ENCODE data around the gene IL27RA.

Gene IL27RA

DNA sequence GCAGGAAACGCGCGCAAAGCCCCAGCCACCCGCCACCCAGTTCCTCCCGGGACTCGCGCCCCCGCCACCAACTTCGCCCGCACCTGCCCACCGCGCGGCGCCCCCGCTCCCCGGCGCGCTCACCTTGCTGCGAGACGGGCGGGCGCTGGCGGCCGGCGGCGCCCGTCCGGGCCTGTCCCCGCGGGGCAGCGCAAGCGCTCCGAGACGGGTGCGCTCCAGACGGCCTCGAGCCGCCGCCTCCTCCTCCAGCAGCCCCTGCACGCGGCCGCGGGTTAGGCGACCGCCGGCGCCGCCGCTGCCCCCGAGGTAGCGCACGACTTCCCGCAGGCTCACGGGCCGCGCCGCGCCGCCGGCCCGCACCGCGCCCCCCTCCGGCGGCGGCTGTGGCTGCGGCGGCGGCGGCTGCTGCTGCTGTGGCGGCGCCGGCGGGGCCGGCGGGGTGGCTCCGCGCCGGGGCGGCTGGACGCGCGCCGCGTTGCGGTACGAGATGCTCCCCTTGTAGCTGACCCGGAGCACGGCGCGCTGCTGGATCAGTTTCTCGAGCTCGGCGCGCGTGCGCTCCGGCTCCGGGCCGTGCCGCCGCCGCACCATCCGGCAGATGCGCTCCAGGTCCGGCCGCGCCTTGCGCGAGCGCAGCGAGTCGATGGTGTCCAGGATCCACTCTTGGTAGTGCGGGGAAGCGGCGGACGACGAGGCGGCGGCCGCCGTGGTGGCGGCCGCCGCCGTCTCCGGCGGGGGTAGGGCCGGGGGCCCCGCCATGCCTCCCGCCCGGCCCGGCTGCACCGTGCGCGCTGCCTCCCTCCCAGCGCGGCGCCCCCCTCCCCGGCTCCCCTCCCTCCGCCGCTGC, 58.3 kb downstream of the IL27RA start:
- DNase-seq = peak; percentile 25

DNA sequence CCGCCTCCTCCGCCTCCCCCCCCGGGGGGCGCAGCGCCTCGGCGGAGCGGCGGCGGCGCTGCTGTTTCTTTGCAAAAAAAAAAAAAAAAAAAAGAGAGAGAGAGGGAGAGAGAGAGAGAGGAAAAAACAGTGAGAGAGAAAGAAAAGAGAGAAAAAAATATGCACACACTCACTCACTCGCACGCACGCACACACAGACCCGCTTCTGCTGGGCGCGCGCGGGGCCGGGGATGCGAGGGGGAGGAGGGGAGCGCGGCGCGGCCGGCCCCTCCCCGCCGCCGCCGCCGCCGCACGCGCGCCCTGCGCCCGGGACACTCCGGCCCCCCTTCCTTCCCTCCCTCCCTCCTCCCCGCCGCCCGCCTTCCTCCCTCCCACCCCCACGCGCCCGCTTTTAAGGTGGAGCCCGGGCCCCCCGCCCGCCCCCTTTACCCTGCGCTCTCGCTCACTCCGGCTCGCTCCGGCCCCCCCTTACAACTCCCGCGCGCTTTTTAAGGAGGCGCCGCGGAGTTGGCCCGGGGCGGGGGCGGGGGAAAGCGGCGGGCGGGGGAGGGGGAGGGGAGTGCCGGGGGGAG, 59.0 kb downstream of the IL27RA start, which contains the start of gene SAMD1:
SAMD1 (minus strand) TSS at position 243 of the 572 bp plus-strand sequence.
- peak; percentile 85 for DNase-seq

DNA sequence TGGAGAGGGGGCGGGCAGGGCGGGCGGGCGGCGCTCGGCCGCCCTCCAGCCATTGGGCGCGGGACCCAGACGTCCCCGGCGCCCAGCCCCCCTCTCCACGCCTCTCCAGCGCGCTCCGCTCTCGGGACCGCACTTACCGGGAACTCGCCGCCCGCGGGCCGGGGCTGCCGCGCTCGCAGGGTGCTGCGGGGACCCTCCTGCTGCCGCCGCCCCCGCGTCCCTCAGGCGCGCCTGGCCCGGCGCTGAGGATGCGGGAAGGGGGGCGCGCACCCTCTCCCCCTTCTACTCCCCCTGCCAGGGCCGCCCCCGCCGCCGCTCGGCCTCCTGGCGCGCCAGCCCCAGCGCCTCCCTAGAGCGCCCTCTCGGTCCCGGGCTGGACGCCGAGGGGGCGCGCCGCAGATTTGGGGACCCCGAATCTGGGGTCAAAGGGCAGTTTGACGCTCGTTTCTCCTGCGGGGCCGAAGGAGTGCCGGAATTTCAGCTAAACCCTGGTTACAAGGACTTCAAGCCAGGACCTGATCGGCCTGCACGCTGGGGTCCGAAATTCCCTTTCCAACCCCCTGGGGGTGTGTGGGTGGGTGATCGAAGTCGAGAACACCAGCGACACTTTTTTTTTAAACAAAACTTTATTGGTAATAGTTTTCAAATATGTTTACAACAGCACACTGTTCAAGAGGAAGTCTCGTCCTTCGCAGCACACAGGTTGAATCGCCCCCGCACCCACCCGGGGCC, 59.7 kb downstream of the IL27RA start:
- peak; percentile 42 for DNase-seq

DNA sequence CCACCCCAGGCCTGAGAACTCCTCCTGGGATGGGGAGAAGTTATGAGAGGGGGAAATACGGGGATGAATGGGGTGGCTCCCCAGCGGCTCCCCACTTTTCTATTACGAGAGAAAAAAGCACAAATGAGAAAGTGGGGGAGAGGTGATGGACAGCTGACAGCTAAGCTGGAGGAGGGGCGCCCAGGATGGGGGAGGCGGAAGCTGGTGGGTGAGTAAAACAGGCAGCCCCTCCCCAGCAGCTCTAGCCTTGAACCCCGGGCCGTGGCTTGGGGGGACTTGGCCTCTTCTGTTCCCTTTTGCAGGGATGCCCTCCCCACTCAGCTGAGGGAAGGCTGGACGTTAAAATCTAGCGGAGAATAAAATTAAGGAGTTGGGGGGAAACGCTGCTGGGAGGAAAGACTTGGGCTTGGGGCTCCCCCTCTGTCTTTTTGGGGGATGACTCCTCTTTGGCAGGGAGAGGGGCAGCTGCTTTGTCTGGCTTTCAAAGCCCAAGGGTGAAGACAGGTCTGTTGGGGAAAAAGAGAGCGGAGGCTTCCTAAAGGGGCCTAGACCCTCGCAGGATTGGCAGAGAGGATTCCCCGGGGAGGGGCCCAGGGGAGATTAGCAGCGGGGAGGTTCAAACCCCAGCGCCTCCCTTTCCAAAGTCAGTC, 60.4 kb downstream of the IL27RA start:
- no peak for DNase-seq

DNA sequence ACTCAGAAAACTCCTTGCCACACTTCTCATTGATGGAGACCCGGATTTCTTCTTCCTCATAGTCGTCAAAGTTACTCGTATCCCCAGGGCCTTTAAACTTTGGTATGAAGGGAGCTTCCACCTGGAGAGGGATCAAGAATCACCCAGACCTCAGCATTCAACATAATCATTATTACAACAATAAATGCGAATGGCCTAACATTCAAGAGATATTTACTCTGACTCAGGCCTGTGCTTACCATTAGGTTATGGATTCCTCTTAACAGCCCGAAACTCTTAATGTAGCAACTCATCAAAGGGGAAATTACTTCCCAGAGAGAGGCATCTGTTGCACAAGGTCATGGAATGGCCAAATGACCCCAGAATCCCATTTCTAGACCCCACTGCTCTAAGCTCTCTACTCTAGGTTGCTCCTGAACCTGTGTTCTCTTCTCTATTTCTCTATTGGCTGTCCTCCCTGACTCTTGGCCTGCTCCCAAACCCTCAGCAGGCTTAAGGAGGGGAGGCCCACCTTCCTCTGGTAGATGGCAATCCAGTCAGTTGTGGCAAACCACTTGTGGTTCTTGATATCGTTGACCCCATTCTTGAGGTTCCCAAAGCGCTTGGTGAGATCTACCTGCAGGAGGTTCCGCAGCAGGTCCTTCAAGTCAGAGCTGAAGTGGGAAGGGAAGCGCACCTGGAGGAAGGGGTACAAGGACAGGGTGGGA, 61.7 kb downstream of the IL27RA start:
- no peak for DNase-seq

DNA sequence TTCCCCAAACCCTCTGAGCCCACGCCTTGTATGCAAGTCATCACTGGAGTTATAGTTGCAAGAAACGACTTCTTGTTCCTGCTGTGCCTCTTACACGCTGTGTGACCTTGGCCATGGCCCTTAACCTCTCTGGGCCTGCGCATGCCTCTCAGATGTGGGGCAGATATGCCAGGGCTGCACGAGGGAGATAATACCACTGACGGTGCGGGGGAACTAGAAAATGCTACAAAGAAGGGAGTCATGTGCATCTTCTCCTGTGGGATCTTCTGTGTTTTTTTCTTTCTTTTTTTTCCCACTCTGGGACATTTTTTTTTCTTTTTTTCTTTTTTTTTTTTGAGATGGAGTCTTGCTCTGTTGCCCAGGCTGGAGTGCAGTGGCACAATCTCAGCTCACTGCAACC, 63.3 kb downstream of the IL27RA start:
- DNase-seq = no peak

DNA sequence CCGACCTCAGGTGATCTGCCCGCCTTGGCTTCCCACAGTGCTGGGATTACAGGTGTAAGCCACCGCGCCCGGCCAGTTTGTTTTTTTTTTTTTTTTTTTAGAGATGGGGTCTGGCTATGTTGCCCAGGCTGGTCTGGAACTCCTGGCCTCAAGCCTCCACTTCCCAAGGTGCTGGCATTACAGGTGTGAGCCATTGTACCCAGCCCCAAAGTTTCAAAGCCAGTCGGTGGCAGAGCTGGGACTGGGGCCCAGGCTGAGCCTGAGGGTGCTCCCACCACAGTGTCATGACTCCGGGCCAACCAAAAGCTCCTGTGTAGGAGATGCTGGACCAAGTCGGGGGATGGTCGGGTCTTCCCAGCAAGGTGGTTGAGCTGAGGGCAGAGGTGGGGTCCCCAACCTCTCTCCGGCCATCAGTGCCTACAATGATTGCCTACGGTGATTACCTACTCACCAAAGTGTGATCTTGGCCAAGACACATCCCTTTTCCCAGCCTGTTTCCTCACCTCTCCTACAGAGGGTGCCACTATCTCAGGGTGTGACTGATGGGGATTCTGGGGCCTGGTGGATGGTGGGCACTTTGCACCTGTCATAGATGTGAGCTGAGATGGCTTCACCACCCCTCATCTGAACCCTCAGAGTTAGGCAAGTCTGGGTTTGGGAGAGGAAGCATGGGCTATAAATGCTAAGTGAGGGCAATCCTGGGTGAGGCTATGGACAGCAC, 64.9 kb downstream of the IL27RA start:
- DNase-seq = no peak

DNA sequence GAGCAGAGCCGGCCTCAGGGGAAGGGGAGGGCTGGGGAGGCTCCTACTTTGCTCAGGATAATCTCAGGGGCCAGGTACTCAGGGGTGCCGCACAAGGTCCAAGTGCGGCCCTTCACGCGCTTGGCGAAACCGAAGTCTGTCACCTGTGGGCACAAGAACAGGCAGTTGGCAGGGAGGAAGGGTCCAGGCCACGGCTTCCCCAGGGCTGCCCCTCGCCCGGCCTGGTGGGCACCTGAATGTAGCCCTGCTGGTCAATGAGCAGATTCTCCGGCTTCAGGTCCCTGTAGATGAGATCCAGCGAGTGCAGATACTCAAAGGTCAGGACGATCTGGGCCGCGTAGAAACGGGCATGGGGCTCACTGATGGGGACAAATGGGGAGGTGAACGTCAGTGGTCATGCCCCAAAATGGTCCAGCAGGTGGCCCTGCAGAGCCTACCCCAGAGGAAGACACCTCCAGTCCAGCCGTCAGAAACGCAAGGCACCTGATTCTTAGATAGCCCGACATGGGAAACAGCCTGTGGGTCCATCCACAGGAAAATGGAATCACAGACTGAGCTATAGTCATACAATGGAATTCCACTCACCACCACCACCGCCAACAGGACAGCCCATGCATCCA, 66.1 kb downstream of the IL27RA start:
- no peak for DNase-seq

DNA sequence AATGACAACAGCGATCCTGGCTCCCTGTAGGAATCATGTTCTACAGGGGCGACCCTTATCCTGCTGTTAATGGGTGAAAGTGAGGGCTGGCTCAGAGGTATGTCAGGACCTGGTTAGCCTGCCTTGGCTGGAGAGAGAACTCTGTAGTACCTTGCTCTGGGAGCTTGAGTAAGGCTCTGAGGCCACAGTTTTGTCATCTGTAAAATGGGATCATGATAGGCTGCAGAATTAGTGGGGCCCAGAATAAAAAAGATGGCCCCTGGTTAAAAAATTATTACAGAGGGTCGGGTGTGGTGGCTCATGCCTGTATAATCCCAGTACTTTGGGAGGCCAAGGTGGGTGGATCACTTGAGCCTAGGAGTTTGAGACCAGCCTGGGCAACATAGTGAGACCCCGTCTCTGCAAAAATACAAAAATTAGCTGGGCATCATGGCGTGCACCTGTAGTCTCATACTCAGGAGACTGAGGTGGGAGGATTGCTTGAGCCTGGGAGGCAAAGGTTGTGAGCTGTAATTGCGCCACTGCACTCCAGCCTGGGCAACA, 69.5 kb downstream of the IL27RA start:
- DNase-seq = no peak

DNA sequence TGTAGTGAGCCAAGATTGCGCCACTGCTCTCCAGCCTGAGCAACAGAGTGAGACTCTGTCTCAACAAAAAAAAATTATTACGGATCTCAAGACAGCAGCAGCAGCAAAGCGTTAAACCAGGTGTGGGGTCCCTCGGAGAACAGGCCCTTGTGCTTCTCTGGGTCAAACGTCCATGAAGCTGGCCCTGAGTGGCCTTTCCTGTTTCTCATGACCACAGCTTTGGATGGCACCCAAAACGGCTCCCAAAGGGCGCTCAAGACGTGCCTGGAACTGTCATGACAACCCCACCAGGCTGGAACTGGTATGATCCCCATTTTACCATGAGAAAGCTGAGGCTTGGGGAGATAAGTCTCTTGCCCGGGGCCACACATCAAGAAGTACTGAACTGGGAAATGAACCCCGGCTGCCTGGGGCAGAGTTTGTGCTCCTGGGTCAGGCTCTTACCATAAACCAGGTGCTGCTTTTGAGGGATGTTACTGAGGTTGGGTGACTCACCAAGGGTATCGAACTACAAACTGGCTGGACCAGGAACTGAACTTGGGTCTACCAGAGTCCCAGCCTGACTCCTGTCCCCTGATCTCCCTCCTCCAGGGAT, 70.6 kb downstream of the IL27RA start:
- DNase-seq = no peak

DNA sequence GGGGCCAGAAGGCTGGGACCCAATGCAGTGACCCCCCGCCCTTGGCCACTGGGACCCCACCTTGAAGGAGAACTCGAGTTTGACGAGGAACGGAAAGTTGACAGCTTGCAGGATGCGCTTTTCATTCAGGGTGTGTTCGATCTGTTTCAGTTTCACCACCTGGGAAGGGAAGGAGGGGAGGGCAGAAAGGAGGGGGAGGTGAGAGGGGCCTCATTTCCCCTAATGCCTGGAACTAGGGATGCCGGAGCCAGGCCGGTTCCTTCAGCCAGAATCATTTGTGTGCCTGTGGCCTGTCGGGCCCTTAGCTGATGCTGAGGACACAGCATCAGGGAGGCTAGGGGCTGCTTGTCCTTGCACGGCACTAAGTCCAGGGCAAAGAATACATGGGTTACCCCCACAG, 71.2 kb downstream of the IL27RA start:
- DNase-seq = no peak

Measured in NCI-H345 (cell line).